BJ (cell line): ENCODE measurements around the gene FCHSD2. TPM values are rescaled to one million over a fixed set of nuclear protein-coding genes. Genes with fewer than 3 reads are reported as not detected.

Source experiments
- CTCF ChIA-PET: fragments of 350-600 bp; formaldehyde crosslinking; extraction: SDS; loops from one replicate; lab custom pipeline; 2021; ENCODE audit warnings: antibody characterized with exemption, inconsistent platforms; lab: Yijun Ruan, JAX
- POLR2A ChIA-PET: fragments of 300-600 bp; sonication (Branson Sonifier 250); formaldehyde crosslinking; extraction: SDS; loops from one replicate; lab custom pipeline; 2021; ENCODE audit warnings: antibody characterized with exemption; lab: Charles Lee
- DNase-seq: peaks from one replicate; pipeline ENCODE4 v3.0.0-alpha.2; 2011; ENCODE audit warnings: low read depth
- H3K27me3 ChIP-seq: 2 replicates; pipeline ENCODE4 v1.6.0; 2011; ENCODE audit warnings: low read length; ENCODE audit not compliant: control insufficient read depth, insufficient read depth
- H3K36me3 ChIP-seq: 2 replicates; pipeline ENCODE4 v1.5.1; 2011; ENCODE audit warnings: low read length; ENCODE audit not compliant: control insufficient read depth, insufficient read depth
- H3K4me3 ChIP-seq: 2 replicates; pipeline ENCODE4 v1.5.1; 2011; ENCODE audit warnings: low read depth, mild to moderate bottlenecking, control low read depth, low read length
- polyA plus RNA-seq: library from polyadenylated mRNA; depleted of rRNA; stranded (reverse); fragments of >200 nt; gene quantifications from 2 replicates; pipeline ENCODE4 v1.2.3, GENCODE V29; 2011
- TF ChIP-seq, protein P1 (sequence below): IDR thresholded peaks from 2 replicates; pipeline ENCODE4 v1.5.1; 2011; ENCODE audit warnings: low read depth, mild to moderate bottlenecking, control low read depth, inconsistent platforms, low read length, moderate library complexity; ENCODE audit not compliant: insufficient read depth

FCHSD2 gene
- polyA plus RNA-seq, 1 experiment, result 24.9 TPM

DNA sequence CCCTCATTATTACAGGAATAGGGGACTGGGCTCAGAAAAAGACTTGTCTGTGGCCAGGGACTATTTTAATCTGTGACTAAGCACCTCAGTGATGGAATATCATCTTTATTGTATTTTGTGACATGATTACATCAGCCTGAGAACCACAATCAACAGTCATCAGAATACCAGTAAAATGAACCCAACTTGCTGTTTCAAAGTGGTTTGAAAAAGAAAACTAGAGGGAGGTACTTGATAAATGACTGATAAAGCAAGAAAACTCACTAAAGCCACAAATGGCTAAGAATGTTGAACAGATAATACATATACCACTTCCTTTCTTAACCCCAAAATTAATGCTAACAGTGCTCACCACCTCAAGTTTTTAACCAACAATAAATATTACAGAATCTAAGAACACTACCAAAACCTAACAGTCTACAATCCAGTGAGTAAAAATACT lies 172.2 kb downstream of the FCHSD2 start:
- H3K4me3 ChIP-seq, result no peak overlapping the region
- CTCF ChIA-PET, result no interaction called here
- DNase-seq, result peak; percentile 77
- no peaks in the 10 kb centered on the region for H3K27me3 ChIP-seq
- no peaks in the 10 kb centered on the region for H3K36me3 ChIP-seq
- TF ChIP-seq, protein P1, sequence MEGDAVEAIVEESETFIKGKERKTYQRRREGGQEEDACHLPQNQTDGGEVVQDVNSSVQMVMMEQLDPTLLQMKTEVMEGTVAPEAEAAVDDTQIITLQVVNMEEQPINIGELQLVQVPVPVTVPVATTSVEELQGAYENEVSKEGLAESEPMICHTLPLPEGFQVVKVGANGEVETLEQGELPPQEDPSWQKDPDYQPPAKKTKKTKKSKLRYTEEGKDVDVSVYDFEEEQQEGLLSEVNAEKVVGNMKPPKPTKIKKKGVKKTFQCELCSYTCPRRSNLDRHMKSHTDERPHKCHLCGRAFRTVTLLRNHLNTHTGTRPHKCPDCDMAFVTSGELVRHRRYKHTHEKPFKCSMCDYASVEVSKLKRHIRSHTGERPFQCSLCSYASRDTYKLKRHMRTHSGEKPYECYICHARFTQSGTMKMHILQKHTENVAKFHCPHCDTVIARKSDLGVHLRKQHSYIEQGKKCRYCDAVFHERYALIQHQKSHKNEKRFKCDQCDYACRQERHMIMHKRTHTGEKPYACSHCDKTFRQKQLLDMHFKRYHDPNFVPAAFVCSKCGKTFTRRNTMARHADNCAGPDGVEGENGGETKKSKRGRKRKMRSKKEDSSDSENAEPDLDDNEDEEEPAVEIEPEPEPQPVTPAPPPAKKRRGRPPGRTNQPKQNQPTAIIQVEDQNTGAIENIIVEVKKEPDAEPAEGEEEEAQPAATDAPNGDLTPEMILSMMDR, result no peak
- POLR2A ChIA-PET, result no interaction called here

DNA sequence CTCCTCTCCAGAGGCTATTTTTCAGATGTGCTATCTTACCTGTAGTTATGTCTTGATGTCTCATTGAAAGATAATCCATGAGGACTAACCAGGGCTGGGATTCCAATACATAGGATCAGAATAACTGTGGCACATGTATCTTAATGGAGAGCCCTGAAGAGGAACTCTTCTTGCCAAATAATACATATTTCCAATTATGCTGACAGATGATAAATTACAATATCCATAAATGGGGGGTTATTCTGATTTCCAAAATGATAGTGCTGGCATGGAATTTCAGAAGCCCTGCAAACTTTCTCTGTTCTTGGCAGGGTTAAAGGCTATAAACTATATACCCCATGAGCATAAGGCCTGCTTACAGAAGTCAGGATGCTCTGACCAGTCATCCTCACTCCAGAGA lies 173.7 kb downstream of the FCHSD2 start:
- Histone ChIP-seq H3K36me3 (no peaks in the 10 kb centered on the region), H3K27me3 (no peaks in the 10 kb centered on the region), H3K4me3 (no peak overlapping the region)
- no peak for DNase-seq
- CTCF ChIA-PET, result no interaction called here
- TF ChIP-seq, protein P1, result no peak
- POLR2A ChIA-PET, result no interaction called here

DNA sequence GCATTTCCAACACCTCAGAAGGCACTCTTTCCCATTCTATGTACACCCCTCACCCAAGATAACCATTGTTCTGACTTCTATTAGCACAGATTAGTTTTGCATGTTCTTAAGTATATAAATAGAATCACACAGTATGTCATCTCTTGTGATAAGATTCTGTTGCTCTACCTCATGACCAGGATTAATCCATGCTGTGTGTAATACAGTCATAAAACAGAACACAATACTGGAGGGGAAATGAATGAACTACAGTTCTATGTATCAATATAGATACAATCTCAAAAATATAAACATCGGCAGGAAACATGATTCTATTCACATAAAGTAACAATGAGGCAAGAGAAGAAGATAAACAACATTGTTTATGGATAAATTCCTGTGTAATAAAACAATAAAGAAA lies 176.4 kb downstream of the FCHSD2 start:
- Histone ChIP-seq H3K36me3 (peaks cover 1% of the 10 kb centered on the region; the same call in 1 of the 2 replicates), H3K4me3 (no peak overlapping the region), H3K27me3 (no peaks in the 10 kb centered on the region)
- TF ChIP-seq, protein P1, result no peak
- DNase-seq, result no peak
- ChIA-PET CTCF (no interaction called here), POLR2A (no interaction called here)

DNA sequence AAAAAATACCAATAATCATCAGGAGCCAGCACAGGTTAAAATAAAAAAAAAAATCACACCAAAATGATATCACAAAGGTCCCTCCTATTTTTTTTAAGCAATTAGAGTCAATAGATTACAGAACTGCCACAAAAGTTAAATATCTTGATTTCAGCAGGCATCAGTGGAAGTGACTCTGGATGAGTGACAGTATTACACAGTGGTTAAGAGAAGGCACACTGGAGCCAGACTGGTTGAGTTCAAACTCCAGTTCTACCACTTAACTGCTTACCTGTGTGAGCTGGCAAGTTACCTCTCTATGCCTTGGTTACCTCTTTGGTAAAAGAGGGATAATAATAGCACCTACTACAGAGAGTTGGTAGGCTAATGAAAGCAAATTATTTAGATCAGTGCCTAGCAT lies 179.4 kb downstream of the FCHSD2 start:
- TF ChIP-seq, protein P1, result no peak
- no peaks in the 10 kb centered on the region for H3K27me3 ChIP-seq
- H3K4me3 ChIP-seq, result no peak overlapping the region
- H3K36me3 ChIP-seq, result peaks cover 1% of the 10 kb centered on the region; the same call in 1 of the 2 replicates
- ChIA-PET CTCF (no interaction called here), POLR2A (interaction anchor here (0.6 kb wide), 1 partner anchor 215 kb away, joined by 3 read pairs; no protein-coding TSS in a partner anchor)
- no peak for DNase-seq

DNA sequence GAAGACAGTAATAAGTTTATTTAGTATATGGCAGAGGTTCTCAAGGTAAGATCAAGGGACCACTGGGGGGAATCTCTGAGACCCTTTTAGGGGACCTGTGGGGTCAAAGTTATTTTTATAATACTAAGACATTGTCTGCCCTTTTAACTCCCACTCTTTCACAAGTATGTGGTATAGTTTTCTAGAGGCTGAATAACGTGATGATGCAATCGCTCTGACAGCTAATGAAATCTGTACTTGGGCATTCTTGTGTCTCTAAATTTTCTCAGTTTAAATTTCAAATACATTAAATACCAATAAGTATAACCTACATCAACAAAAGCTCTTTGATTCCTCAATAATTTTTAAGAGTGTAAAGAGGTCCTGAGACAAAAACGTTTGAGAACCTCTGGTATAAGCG lies 180.0 kb downstream of the FCHSD2 start:
- ChIA-PET CTCF (interaction anchor here (1.3 kb wide), 1 partner anchor 216 kb away, joined by 3 read pairs; no protein-coding TSS in a partner anchor), POLR2A (no interaction called here)
- DNase-seq, result no peak
- peaks cover 1% of the 10 kb centered on the region; the same call in 1 of the 2 replicates for H3K36me3 ChIP-seq
- H3K27me3 ChIP-seq, result no peaks in the 10 kb centered on the region
- H3K4me3 ChIP-seq, result no peak overlapping the region
- TF ChIP-seq, protein P1, result no peak
